IMR-90 (cell line): ENCODE results near the gene TMEM100. TPM values are rescaled to one million over a fixed set of nuclear protein-coding genes. Genes with fewer than 3 reads are reported as not detected.

Experiments
- ATAC-seq: fragments of 200-7000 bp; cut with Tn5 transposase; 2 replicates; pipeline ENCODE4 v1.9.1; 2020; ENCODE audit warnings: low read depth, mild to moderate bottlenecking, moderate library complexity
- BruUV-seq: library from RNA; stranded (reverse); fragments of 400-500 nt; replicated peaks from 2 replicates; lab custom pipeline; 2021; lab: Mats Ljungman, UMichigan
- CTCF ChIA-PET: fragments of 300-600 bp; formaldehyde crosslinking; extraction: SDS; loops from one replicate; lab custom pipeline; 2021; ENCODE audit warnings: antibody characterized with exemption; lab: Yijun Ruan, JAX
- POLR2A ChIA-PET: fragments of 300-600 bp; sonication (Branson Sonifier 250); formaldehyde crosslinking; loops from one replicate; lab custom pipeline; 2022; ENCODE audit warnings: antibody characterized with exemption; ENCODE audit not compliant: unreplicated experiment; lab: Charles Lee
- DNase-seq: peaks from one replicate; pipeline ENCODE4 v3.0.0; 2013
- H2AFZ ChIP-seq: replicated peaks from 2 replicates; pipeline ENCODE3; 2013; ENCODE audit warnings: low read length, mild to moderate bottlenecking; ENCODE audit not compliant: poor library complexity
- H2AK5ac ChIP-seq: 2 replicates; pipeline ENCODE4 v1.6.1; 2013; ENCODE audit warnings: low read depth, low read length, inconsistent platforms
- H2AK9ac ChIP-seq: replicated peaks from 2 replicates; pipeline ENCODE3; 2013; ENCODE audit warnings: mild to moderate bottlenecking, low read depth, low read length, moderate library complexity; ENCODE audit not compliant: poor library complexity
- H2BK120ac ChIP-seq: 2 replicates; pipeline ENCODE4 v1.6.1; 2013; ENCODE audit warnings: low read depth, low read length, inconsistent platforms
- H2BK15ac ChIP-seq: 3 replicates; pipeline ENCODE4 v1.6.1; 2013; ENCODE audit warnings: low read depth, low read length, inconsistent platforms
- H2BK20ac ChIP-seq: 2 replicates; pipeline ENCODE4 v1.6.1; 2013; ENCODE audit warnings: low read depth, mild to moderate bottlenecking, inconsistent platforms, low read length, moderate library complexity
- H2BK5ac ChIP-seq: 2 replicates; pipeline ENCODE4 v1.6.1; 2013; ENCODE audit warnings: mild to moderate bottlenecking, low read depth, low read length, inconsistent platforms; ENCODE audit not compliant: poor library complexity, severe bottlenecking
- H3K14ac ChIP-seq: replicated peaks from 2 replicates; pipeline ENCODE4 v1.6.1; 2013; ENCODE audit warnings: low read depth, low read length, inconsistent platforms
- H3K18ac ChIP-seq: 2 replicates; pipeline ENCODE4 v1.6.1; 2013; ENCODE audit warnings: low read depth, low read length, control low read depth
- H3K23ac ChIP-seq: 2 replicates; pipeline ENCODE4 v1.6.1; 2013; ENCODE audit warnings: low read depth, low read length, inconsistent platforms
- H3K27ac ChIP-seq: 2 replicates; pipeline ENCODE4 v1.5.1; 2013; ENCODE audit warnings: mild to moderate bottlenecking, control low read depth, low read length; ENCODE audit not compliant: insufficient read depth
- H3K27me3 ChIP-seq: 2 replicates; pipeline ENCODE4 v1.6.1; 2013; ENCODE audit warnings: low read length; ENCODE audit not compliant: control insufficient read depth, insufficient read depth
- H3K36me3 ChIP-seq: 2 replicates; pipeline ENCODE4 v1.6.1; 2013; ENCODE audit warnings: low read length, mixed read lengths; ENCODE audit not compliant: control insufficient read depth, insufficient read depth
- H3K4ac ChIP-seq: 2 replicates; pipeline ENCODE4 v1.6.1; 2013; ENCODE audit warnings: low read depth, low read length, inconsistent platforms
- H3K4me1 ChIP-seq: 2 replicates; pipeline ENCODE4 v1.6.1; 2013; ENCODE audit warnings: low read length, mixed read lengths; ENCODE audit not compliant: control insufficient read depth, insufficient read depth
- H3K4me2 ChIP-seq: 2 replicates; pipeline ENCODE4 v1.6.1; 2013; ENCODE audit warnings: low read depth, mild to moderate bottlenecking, control low read depth, low read length, moderate library complexity
- H3K4me3 ChIP-seq: 2 replicates; pipeline ENCODE4 v1.5.1; 2013; ENCODE audit warnings: low read depth, mild to moderate bottlenecking, control low read depth, low read length, moderate library complexity; ENCODE audit not compliant: insufficient read depth
- H3K56ac ChIP-seq: 2 replicates; pipeline ENCODE4 v1.6.1; 2013; ENCODE audit warnings: low read length, inconsistent platforms; ENCODE audit not compliant: insufficient read depth; ENCODE audit errors: extremely low read depth
- H3K79me1 ChIP-seq, 2 experiments: 2 replicates each; pipeline ENCODE4 v1.6.1; 2013; ENCODE audit warnings: low read length in 2 of 2, inconsistent platforms in 1 of 2, low read depth in 1 of 2
- H3K9ac ChIP-seq: 2 replicates; pipeline ENCODE4 v1.6.1; 2013; ENCODE audit warnings: low read depth, low read length, control low read depth
- H3K9me1 ChIP-seq: 2 replicates; pipeline ENCODE4 v1.6.1; 2013; ENCODE audit warnings: low read length, inconsistent platforms; ENCODE audit not compliant: insufficient read depth
- H3K9me3 ChIP-seq: 2 replicates; pipeline ENCODE4 v1.6.1; 2013; ENCODE audit warnings: low read length; ENCODE audit not compliant: control insufficient read depth, insufficient read depth
- H4K20me1 ChIP-seq: 2 replicates; pipeline ENCODE4 v1.6.1; 2013; ENCODE audit warnings: low read length, inconsistent platforms; ENCODE audit not compliant: insufficient read depth
- H4K5ac ChIP-seq: 2 replicates; pipeline ENCODE4 v1.6.1; 2013; ENCODE audit warnings: mild to moderate bottlenecking, low read depth, low read length, control low read depth
- H4K8ac ChIP-seq, 2 experiments: 2 replicates each; pipeline ENCODE4 v1.6.1; 2013; ENCODE audit warnings: low read depth in 2 of 2, low read length in 2 of 2, control low read depth in 1 of 2, inconsistent platforms in 1 of 2
- H4K91ac ChIP-seq: 2 replicates; pipeline ENCODE4 v1.6.1; 2013; ENCODE audit warnings: low read depth, low read length, inconsistent platforms; ENCODE audit not compliant: insufficient read depth
- BHLHE40 ChIP-seq: fragments of 150-350 bp; IDR thresholded peaks from 2 replicates; pipeline ENCODE4 v1.6.1; 2016; ENCODE audit warnings: mild to moderate bottlenecking, low read depth, low read length
- CEBPB ChIP-seq: IDR thresholded peaks from 2 replicates; pipeline ENCODE4 v1.6.1; 2012; ENCODE audit warnings: low read depth, low read length, improper control_type of control experiment
- CHD1 ChIP-seq: IDR thresholded peaks from 2 replicates; pipeline ENCODE4 v1.6.1; 2012; ENCODE audit warnings: low read depth, low read length, improper control_type of control experiment
- FOS ChIP-seq: fragments of 150-350 bp; IDR thresholded peaks from 2 replicates; pipeline ENCODE4 v1.6.1; 2016; ENCODE audit warnings: low read depth, low read length
- MAFK ChIP-seq: IDR thresholded peaks from 2 replicates; pipeline ENCODE4 v1.6.1; 2012; ENCODE audit warnings: low read depth, low read length, improper control_type of control experiment
- MAZ ChIP-seq: IDR thresholded peaks from 2 replicates; pipeline ENCODE4 v1.6.1; 2012; ENCODE audit warnings: low read depth, mild to moderate bottlenecking, low read length, improper control_type of control experiment, moderate library complexity, borderline replicate concordance
- NFE2L2 ChIP-seq: fragments of 150-350 bp; IDR thresholded peaks from 2 replicates; pipeline ENCODE4 v1.6.1; 2016; ENCODE audit warnings: low read depth, mild to moderate bottlenecking, low read length
- POLR2A ChIP-seq: IDR thresholded peaks from 2 replicates; pipeline ENCODE4 v1.6.1; 2012; ENCODE audit warnings: mild to moderate bottlenecking, low read depth, low read length
- RAD21 ChIP-seq: IDR thresholded peaks from 2 replicates; pipeline ENCODE4 v1.6.1; 2012; ENCODE audit warnings: low read length, improper control_type of control experiment
- RFX5 ChIP-seq: IDR thresholded peaks from 2 replicates; pipeline ENCODE4 v1.8.0; 2012; ENCODE audit warnings: low read depth, mild to moderate bottlenecking, low read length, moderate library complexity
- SMC3 ChIP-seq: fragments of 150-350 bp; IDR thresholded peaks from 2 replicates; pipeline ENCODE4 v1.6.1; 2016; ENCODE audit warnings: low read depth, mild to moderate bottlenecking, antibody characterized with exemption, low read length, moderate library complexity
- WGBS, 2 experiments: methylation state at CpG; one replicate each; pipeline versions ENCODE4 v1.1.5 to v1.1.7; 2013; ENCODE audit warnings: missing lambda C conversion rate in 2 of 2; ENCODE audit not compliant: insufficient read length in 1 of 2; ENCODE audit errors: extremely low coverage in 2 of 2; 5-methylcytosine and 5-hydroxymethylcytosine counted together
- dilution Hi-C: fragments of 300-500 bp; cut with HindIII; formaldehyde crosslinking; loops from one replicate; pipeline ENCODE4 v1.14.3; 2018; ENCODE audit warnings: low sequenced_read_pairs; ENCODE audit not compliant: unreplicated experiment
- in situ Hi-C: fragments of 300-500 bp; cut with MboI; formaldehyde crosslinking; loops from 3 replicates; pipeline ENCODE4 v1.14.3; 2019; ENCODE audit warnings: low sequenced_read_pairs, inconsistent platforms, mixed read lengths
- intact Hi-C: fragments of 100-400 bp; cut with micrococcal nuclease; formaldehyde crosslinking; loops from 2 replicates; pipeline ENCODE4 v1.10.0; 2022
- polyA plus RNA-seq, 3 experiments: library from polyadenylated mRNA; depleted of rRNA; stranded (reverse); fragments of >200 nt; gene quantifications; 2 replicates each; pipeline ENCODE4 v1.2.3, GENCODE V29; 2012; ENCODE audit warnings: low replicate concordance in 1 of 3
- total RNA-seq: library from RNA; depleted of rRNA; stranded (reverse); fragments of >200 nt; gene quantifications from 2 replicates; pipeline ENCODE4 v1.2.3, GENCODE V29; 2012
- TF ChIP-seq, protein P1 (sequence below): fragments of 150-350 bp; IDR thresholded peaks from 2 replicates; pipeline ENCODE4 v1.6.1; 2016; ENCODE audit warnings: low read depth, mild to moderate bottlenecking, low read length, moderate library complexity, borderline replicate concordance

Gene TMEM100
- total and polyA plus RNA-seq, 2 of the 4 experiments (the other 2 are of a cell fraction), result 0.21 to 0.36 TPM

GRCh38 chr17:55702150-55702549, 20.5 kb downstream of the TMEM100 start:
- no peak overlapping the region for H3K4ac ChIP-seq
- no peak overlapping the region for H2BK15ac ChIP-seq
- no peaks in the 10 kb centered on the region for H3K9me3 ChIP-seq
- no peaks in the 10 kb centered on the region for H4K20me1 ChIP-seq
- in situ Hi-C loops (no loop called here), intact Hi-C loops (no loop called here), dilution Hi-C loops (no loop called here)
- no peak overlapping the region for H4K8ac ChIP-seq
- H3K9me1 ChIP-seq, result no peaks in the 10 kb centered on the region; the same call in 1 of the 2 replicates
- no peak overlapping the region for H3K14ac ChIP-seq
- ChIA-PET CTCF (no interaction called here), POLR2A (no interaction called here)
- no peaks in the 10 kb centered on the region; the same call in none of the 2 replicates for H3K27me3 ChIP-seq
- H2BK20ac ChIP-seq, result no peak overlapping the region
- no peak overlapping the region for H4K5ac ChIP-seq
- H2BK5ac ChIP-seq, result no peak overlapping the region
- TF ChIP-seq CEBPB (no peak), RFX5 (no peak), FOS (no peak), NFE2L2 (no peak), POLR2A (no peak), BHLHE40 (no peak), RAD21 (no peak), CHD1 (no peak), SMC3 (no peak), MAZ (no peak), MAFK (no peak)
- TF ChIP-seq, protein P1, sequence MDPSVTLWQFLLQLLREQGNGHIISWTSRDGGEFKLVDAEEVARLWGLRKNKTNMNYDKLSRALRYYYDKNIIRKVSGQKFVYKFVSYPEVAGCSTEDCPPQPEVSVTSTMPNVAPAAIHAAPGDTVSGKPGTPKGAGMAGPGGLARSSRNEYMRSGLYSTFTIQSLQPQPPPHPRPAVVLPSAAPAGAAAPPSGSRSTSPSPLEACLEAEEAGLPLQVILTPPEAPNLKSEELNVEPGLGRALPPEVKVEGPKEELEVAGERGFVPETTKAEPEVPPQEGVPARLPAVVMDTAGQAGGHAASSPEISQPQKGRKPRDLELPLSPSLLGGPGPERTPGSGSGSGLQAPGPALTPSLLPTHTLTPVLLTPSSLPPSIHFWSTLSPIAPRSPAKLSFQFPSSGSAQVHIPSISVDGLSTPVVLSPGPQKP, result no peak
- BruUV-seq, result no TSS peak
- H3K9ac ChIP-seq, result no peak overlapping the region
- WGBS, 2 experiments, result no CpG with 5 or more reads among the region's 7 CpGs
- H2AFZ ChIP-seq, result no peak overlapping the region
- no peak overlapping the region for H4K91ac ChIP-seq
- H3K23ac ChIP-seq, result no peak overlapping the region
- H3K56ac ChIP-seq, result no peak overlapping the region
- H2AK9ac ChIP-seq, result no peak overlapping the region
- DNase-seq (no peak), ATAC-seq (peak; percentile 17; the same call in 1 of the 2 replicates)
- H3K4me2 ChIP-seq, result no peak overlapping the region
- H2AK5ac ChIP-seq, result no peak overlapping the region
- no peak overlapping the region for H2BK120ac ChIP-seq
- H3K79me1 ChIP-seq, result no peaks in the 10 kb centered on the region
- H3K18ac ChIP-seq, result no peak overlapping the region
- H3K27ac ChIP-seq, result no peak overlapping the region
- no peaks in the 10 kb centered on the region for H3K36me3 ChIP-seq
- no peaks in the 10 kb centered on the region for H3K4me1 ChIP-seq
- no peak overlapping the region for H3K4me3 ChIP-seq
